VCaP (cell line): ENCODE results near the gene INSIG1.

Source experiments
- H3K27ac ChIP-seq: fragments of 450-650 bp; 2 replicates; pipeline ENCODE4 v1.5.1; 2017
- TF ChIP-seq, protein P1 (sequence below): fragments of 450-650 bp; conservative IDR thresholded peaks from 2 replicates; pipeline ENCODE4 v1.5.1; 2017; ENCODE audit warnings: mild to moderate bottlenecking, moderate library complexity

Gene INSIG1

DNA sequence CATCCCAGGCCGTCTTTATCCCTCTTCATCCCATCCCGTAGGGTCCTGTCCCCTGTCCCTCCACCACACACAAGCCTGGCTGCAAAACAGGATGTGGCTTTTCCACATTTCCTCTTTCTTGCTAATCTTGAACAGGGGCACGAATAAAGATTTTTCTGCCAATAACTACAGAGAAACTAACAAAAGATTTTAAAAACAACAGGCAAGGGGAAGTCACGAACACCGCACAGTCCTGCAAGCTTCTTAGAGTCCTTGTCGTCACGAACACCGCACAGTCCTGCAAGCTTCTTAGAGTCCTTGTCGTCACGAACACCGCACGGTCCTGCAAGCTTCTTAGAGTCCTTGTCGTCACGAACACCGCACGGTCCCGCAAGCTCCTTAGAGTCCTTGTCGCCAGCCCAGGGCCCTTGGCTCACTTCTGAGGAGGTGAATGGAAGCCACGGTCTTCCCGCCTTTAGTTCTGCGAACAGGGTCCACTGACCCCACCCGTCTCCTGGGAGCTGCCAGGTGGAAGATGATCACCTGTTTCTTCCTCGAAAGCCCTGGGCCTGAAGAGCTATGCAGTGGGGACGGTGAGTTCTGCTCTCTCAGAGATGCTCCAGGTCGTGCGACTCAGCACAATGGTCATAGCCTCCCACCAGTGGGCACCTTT is 10.3 kb upstream of the INSIG1 start:
- TF ChIP-seq, protein P1, sequence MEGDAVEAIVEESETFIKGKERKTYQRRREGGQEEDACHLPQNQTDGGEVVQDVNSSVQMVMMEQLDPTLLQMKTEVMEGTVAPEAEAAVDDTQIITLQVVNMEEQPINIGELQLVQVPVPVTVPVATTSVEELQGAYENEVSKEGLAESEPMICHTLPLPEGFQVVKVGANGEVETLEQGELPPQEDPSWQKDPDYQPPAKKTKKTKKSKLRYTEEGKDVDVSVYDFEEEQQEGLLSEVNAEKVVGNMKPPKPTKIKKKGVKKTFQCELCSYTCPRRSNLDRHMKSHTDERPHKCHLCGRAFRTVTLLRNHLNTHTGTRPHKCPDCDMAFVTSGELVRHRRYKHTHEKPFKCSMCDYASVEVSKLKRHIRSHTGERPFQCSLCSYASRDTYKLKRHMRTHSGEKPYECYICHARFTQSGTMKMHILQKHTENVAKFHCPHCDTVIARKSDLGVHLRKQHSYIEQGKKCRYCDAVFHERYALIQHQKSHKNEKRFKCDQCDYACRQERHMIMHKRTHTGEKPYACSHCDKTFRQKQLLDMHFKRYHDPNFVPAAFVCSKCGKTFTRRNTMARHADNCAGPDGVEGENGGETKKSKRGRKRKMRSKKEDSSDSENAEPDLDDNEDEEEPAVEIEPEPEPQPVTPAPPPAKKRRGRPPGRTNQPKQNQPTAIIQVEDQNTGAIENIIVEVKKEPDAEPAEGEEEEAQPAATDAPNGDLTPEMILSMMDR = no peak

DNA sequence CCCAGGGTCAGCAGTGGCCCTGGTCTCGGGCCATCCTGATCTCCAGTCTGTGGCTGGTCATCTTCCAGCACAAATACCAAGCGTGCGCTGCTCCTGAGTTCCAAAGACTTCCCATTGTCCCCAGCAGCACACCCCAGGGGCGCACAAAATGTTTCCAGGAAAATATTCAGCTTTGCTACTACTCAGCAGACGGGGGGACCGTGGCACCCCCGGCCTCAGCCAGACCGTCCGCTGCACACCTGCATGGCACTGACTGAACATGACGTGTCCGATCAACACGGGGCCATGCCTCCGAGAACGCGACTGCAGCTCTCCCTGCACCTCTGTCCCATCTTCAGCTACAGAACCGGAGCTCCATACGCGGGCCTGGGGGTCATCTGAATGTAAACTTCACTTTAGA is 9.6 kb upstream of the INSIG1 start:
- H3K27ac ChIP-seq = no peak overlapping the region

More for the DNA sequence above, 10.3 kb upstream of the INSIG1 start:
- no peak overlapping the region for H3K27ac ChIP-seq

DNA sequence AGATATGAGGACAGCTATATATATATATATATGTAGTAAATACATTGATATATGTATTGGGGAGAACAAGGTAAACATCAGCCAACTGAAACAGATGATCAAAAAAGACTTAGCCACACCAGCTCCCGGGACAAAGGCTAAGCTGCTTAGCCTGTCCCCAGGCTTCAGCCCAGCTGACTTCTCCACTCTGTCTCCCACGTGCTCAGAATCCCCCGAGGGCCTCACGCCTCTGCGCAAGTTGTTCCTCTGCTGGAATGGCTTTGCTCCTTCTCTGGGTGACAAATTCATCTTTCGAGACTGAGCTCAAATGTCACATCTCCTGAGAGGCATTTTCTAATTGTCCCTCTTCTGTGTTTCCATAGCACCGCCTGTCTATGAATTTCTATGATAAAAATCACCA is 8.6 kb upstream of the INSIG1 start:
- TF ChIP-seq, protein P1 = no peak
- H3K27ac ChIP-seq = no peak overlapping the region

More for the DNA sequence above, 9.6 kb upstream of the INSIG1 start:
- TF ChIP-seq, protein P1 = no peak

DNA sequence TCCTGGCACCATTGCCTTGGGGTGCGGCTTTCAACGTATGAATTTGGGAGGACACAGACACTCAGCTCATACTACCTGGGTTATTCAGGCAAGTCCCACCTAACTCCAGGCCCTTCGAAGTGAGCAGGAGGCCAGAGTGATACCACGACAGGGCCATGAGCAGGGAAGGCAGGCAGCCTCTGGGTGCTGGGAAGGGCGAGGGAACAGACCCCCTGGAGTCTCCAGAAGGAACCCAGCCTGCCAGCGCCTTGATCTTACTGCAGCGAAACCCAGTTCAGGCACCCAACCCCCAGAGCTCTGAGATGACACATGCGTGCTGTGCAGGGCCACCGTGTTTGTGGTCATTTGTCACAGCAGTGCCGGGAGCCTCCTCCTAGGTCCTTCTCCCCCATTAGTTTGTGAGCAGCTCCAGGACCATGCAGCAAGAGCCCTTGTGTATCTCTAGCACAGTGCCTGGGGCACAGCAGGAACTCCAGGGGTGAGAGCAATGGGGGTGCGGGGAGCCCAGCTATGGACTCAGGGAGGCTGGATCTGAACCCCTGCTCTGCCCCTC is 7.7 kb upstream of the INSIG1 start:
- TF ChIP-seq, protein P1 = no peak
- no peak overlapping the region for H3K27ac ChIP-seq

DNA sequence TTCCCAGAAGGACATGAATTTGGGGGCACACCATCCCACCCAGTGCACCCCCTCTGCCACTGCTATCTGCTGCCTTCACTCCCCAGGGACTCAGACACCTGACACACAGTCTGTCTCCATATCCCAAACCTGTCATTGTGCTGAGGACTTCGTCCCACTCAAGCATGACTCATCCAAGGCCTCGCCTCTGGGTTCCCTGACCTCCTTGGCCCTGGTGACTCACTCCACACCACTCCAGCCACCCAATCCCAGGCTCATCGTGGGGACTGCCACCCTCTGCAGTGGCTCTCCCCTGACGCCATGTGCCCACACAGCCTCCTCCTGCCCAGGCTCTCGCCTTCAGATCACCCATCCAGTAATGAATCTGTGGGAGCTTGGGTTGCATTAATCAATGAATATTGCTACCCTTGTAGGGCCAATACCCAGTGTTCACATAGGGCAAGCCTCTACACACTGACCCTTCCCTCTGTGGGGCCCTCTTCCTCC is 6.6 kb upstream of the INSIG1 start:
- no peak overlapping the region for H3K27ac ChIP-seq
- TF ChIP-seq, protein P1 = no peak

DNA sequence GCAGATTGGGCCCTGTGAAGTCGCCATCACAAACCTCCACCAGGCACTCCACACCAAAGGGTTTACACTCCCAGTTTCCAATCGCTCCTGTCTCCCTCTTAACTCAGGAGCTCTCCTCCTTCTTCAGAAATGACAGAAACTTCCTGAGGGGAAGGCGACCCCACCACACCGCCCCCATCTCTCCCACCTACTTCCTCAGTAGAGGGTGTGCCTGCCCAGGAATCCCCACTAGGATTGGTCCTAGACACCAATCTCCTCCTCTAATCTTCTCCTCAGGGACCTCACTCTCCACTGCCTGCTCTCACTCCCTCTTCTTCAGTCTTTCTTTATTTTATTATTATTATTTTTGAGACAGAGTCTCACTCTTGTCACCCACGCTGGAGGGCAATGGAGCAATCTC is 5.9 kb upstream of the INSIG1 start:
- H3K27ac ChIP-seq = no peak overlapping the region
- TF ChIP-seq, protein P1 = no peak

DNA sequence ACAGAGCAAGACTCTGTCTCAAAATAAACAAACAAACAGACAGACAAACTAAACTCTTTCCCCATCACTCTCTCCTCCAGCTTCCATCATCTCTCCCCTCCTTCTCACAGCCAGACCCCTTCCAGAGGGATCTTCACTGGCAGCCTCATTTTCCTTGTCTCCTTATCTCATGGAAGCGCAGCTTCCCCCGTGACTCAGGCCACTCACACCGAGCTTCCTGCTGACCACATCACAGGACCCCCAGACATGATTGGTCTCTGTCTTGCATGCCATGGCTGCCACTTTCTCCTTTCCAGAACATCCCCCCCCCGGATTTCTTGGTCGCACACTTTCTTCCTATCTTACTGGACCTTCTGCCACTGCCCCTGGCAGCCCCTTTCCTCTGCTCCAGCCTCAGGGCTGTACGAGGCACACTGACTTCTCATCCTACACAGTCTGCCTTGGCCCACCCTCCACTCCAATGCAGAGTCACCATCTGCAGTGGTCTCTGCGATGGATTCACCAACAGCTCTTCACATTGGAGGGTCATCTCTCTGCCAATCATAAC is 4.9 kb upstream of the INSIG1 start:
- H3K27ac ChIP-seq = no peak overlapping the region
- TF ChIP-seq, protein P1 = no peak
